B cell (primary cell): ENCODE data around the gene MOXD1. TPM values are rescaled to one million over a fixed set of nuclear protein-coding genes. Genes with fewer than 3 reads are reported as not detected.

Experiments used
- ATAC-seq: fragments of 200-7000 bp; cut with Tn5 transposase; one replicate; pipeline ENCODE4 v1.10.0; 2021; ENCODE audit warnings: low read depth, mild to moderate bottlenecking, moderate number of reproducible peaks, moderate library complexity
- CTCF ChIA-PET: fragments of 350-600 bp; sonication (Branson Sonifier 250); formaldehyde crosslinking; loops from one replicate; lab custom pipeline; 2021; ENCODE audit warnings: antibody characterized with exemption, inconsistent platforms; lab: Charles Lee
- POLR2A ChIA-PET: fragments of 350-600 bp; sonication (Branson Sonifier 250); formaldehyde crosslinking; loops from one replicate; lab custom pipeline; 2021; ENCODE audit warnings: antibody characterized with exemption; lab: Charles Lee
- DNase-seq: peaks from one replicate; pipeline ENCODE4 v3.0.0; 2013
- H2AFZ ChIP-seq: 2 replicates; pipeline ENCODE4 v1.6.1; 2012; ENCODE audit warnings: mild to moderate bottlenecking, low read depth, low read length; ENCODE audit not compliant: insufficient read depth, poor library complexity, severe bottlenecking
- H3K27ac ChIP-seq, 2 donors: 1 replicate in 1 of 2; 2 replicates in 1 of 2; pipeline ENCODE4 v1.5.1; 2012 to 2013; ENCODE audit warnings: low read length in 2 of 2, mild to moderate bottlenecking in 2 of 2, moderate library complexity in 1 of 2
- H3K27me3 ChIP-seq, 4 experiments: fragments of 200-600 bp in 1 of 4; sonication (generic) in 1 of 4; replicated peaks in 1 of 4; 1 replicate in 2 of 4; 2 replicates in 2 of 4; pipeline versions ENCODE4 v1.6.1 to v1.7.0; 2013 to 2016; ENCODE audit warnings: low read length in 3 of 4, mild to moderate bottlenecking in 2 of 4, mixed read lengths in 1 of 4, moderate library complexity in 1 of 4; ENCODE audit not compliant: insufficient read depth in 4 of 4, control insufficient read depth in 3 of 4; ENCODE audit errors: control extremely low read depth in 1 of 4
- H3K36me3 ChIP-seq, 2 experiments: replicated peaks in 1 of 2; 1 replicate in 1 of 2; 2 replicates in 1 of 2; pipeline versions ENCODE4 v1.6.1 to v1.7.1; 2013; ENCODE audit warnings: low read length in 1 of 2; ENCODE audit not compliant: insufficient read depth in 2 of 2, control insufficient read depth in 1 of 2; ENCODE audit errors: control extremely low read depth in 1 of 2, extremely low read depth in 1 of 2
- H3K4me1 ChIP-seq, 2 donors: fragments of 200-600 bp in 1 of 2; sonication (generic) in 1 of 2; 1 replicate in 1 of 2; 2 replicates in 1 of 2; pipeline versions ENCODE4 v1.5.1 to v1.6.1; 2013 to 2017; ENCODE audit warnings: low read length in 2 of 2; ENCODE audit not compliant: control insufficient read depth in 2 of 2, insufficient read depth in 2 of 2
- H3K4me2 ChIP-seq: replicated peaks from 2 replicates; pipeline ENCODE3; 2012; ENCODE audit warnings: mild to moderate bottlenecking, low read depth, low read length; ENCODE audit not compliant: poor library complexity, severe bottlenecking
- H3K4me3 ChIP-seq, 5 experiments: fragments of 200-600 bp in 1 of 5; sonication (generic) in 1 of 5; 1 replicate in 3 of 5; 2 replicates in 2 of 5; pipeline versions ENCODE4 v1.5.1 to v1.7.0; 2011 to 2016; ENCODE audit warnings: low read length in 4 of 5, mild to moderate bottlenecking in 4 of 5, low read depth in 2 of 5, control low read depth in 1 of 5, moderate library complexity in 1 of 5; ENCODE audit not compliant: insufficient read depth in 1 of 5; ENCODE audit errors: control extremely low read depth in 1 of 5, extremely low read depth in 1 of 5
- H3K79me2 ChIP-seq: fragments of 200-600 bp; sonication (generic); one replicate; pipeline ENCODE4 v1.6.0; 2016; ENCODE audit warnings: low read length; ENCODE audit not compliant: control insufficient read depth, insufficient read depth
- H3K9ac ChIP-seq: fragments of 200-600 bp; sonication (generic); 2 replicates; pipeline ENCODE4 v1.6.1; 2017; ENCODE audit warnings: mild to moderate bottlenecking, low read length, moderate library complexity
- H3K9me3 ChIP-seq, 3 donors: one replicate each; pipeline versions ENCODE4 v1.6.1 to v1.7.1; 2013; ENCODE audit warnings: low read length in 2 of 3; ENCODE audit not compliant: control insufficient read depth in 2 of 3, insufficient read depth in 1 of 3; ENCODE audit errors: control extremely low read depth in 1 of 3
- H4K20me1 ChIP-seq: 2 replicates; pipeline ENCODE4 v1.6.0; 2012; ENCODE audit warnings: mild to moderate bottlenecking, low read length; ENCODE audit not compliant: insufficient read depth, control insufficient read depth, poor library complexity, severe bottlenecking
- H3K27ac Mint-ChIP-seq: one replicate; pipeline ENCODE4 v1.8.0; 2021; ENCODE audit warnings: mixed read lengths
- H3K27me3 Mint-ChIP-seq: one replicate; pipeline ENCODE4 v1.8.0; 2021; ENCODE audit warnings: mixed read lengths
- H3K4me1 Mint-ChIP-seq: one replicate; pipeline ENCODE4 v1.8.0; 2021; ENCODE audit warnings: mixed read lengths
- H3K4me3 Mint-ChIP-seq: one replicate; pipeline ENCODE4 v1.8.0; 2021; ENCODE audit warnings: mixed read lengths
- H3K9me3 Mint-ChIP-seq: one replicate; pipeline ENCODE4 v1.8.0; 2022; ENCODE audit warnings: mixed read lengths; ENCODE audit not compliant: insufficient read depth
- CTCF ChIP-seq: fragments of 200-600 bp; IDR thresholded peaks from one replicate; pipeline ENCODE4 v1.8.0; 2022; ENCODE audit warnings: antibody characterized with exemption, mild to moderate bottlenecking
- EZH2 ChIP-seq: IDR thresholded peaks from 2 replicates; pipeline ENCODE4 v1.6.1; 2012; ENCODE audit warnings: borderline replicate concordance, low read depth, mild to moderate bottlenecking, moderate library complexity, low read length; ENCODE audit not compliant: insufficient read depth, poor library complexity, severe bottlenecking
- WGBS: methylation state at CpG from one replicate; pipeline ENCODE4 v1.1.5; 2013; ENCODE audit warnings: missing lambda C conversion rate; ENCODE audit not compliant: insufficient coverage; 5-methylcytosine and 5-hydroxymethylcytosine counted together
- intact Hi-C: fragments of 100-400 bp; cut with micrococcal nuclease; formaldehyde crosslinking; loops from one replicate; pipeline ENCODE4 v1.10.0; 2022
- polyA plus RNA-seq: library from polyadenylated mRNA; depleted of rRNA; stranded (reverse); fragments of >200 nt; gene quantifications from 2 replicates; pipeline ENCODE4 v1.2.3, GENCODE V29; 2012
- total RNA-seq, 2 donors: library from RNA; stranded (reverse); fragments of 120-200 nt in 1 of 2; gene quantifications; 1 replicate in 1 of 2; 2 replicates in 1 of 2; pipeline versions ENCODE4 v1.2.3 to v1.2.4, GENCODE V29; 2013 to 2022

The MOXD1 gene
- total and polyA plus RNA-seq, 2 donors (not counting 1 experiment from before 2014, with no cell fraction given): 1.5 to 7.0 TPM

- H2AFZ ChIP-seq: peak overlapping the region; percentile 6
- ChIA-PET CTCF (interaction anchor here (2.2 to 10.5 kb wide), 4 partner anchors 8 to 110 kb away, joined by 6 to 215 read pairs (median 97); no protein-coding TSS in a partner anchor), POLR2A (interaction anchor here (1.1 kb wide), 1 partner anchor 11 kb away, joined by 4 read pairs; no protein-coding TSS in a partner anchor)
- H3K9ac ChIP-seq: no peak overlapping the region
- no peak overlapping the region for H3K4me3 ChIP-seq
- no peak overlapping the region for H3K4me3 Mint-ChIP-seq
- peaks cover 3 to 10% (median 10%) of the 10 kb centered on the region in 3 donors for H3K9me3 ChIP-seq
- no peaks in the 10 kb centered on the region for H3K36me3 ChIP-seq
- peak overlapping the region; percentile 4 for H3K4me2 ChIP-seq
- ATAC-seq (no peak), DNase-seq (no peak)
- no peaks in the 10 kb centered on the region for H3K27me3 ChIP-seq
- peaks cover 27% of the 10 kb centered on the region for H3K4me1 Mint-ChIP-seq
- intact Hi-C loops: no loop called here
- H3K9me3 Mint-ChIP-seq: peaks cover 3% of the 10 kb centered on the region
- no peak for TF ChIP-seq CTCF
- TF ChIP-seq EZH2: no peak
- H4K20me1 ChIP-seq: no peaks in the 10 kb centered on the region
- H3K4me1 ChIP-seq: peaks cover 5 to 27% of the 10 kb centered on the region in 2 donors
- no peaks in the 10 kb centered on the region for H3K79me2 ChIP-seq
- no peak overlapping the region for H3K27ac Mint-ChIP-seq
- H3K27ac ChIP-seq: peak overlapping the region in 1 of 2 donors; percentile 10
- 80% methylated on average over 2 of the region's 4 CpGs for WGBS
- no peaks in the 10 kb centered on the region for H3K27me3 Mint-ChIP-seq
Measured at GRCh38 chr6:132390017-132390416, 11.3 kb downstream of the MOXD1 start.

DNA sequence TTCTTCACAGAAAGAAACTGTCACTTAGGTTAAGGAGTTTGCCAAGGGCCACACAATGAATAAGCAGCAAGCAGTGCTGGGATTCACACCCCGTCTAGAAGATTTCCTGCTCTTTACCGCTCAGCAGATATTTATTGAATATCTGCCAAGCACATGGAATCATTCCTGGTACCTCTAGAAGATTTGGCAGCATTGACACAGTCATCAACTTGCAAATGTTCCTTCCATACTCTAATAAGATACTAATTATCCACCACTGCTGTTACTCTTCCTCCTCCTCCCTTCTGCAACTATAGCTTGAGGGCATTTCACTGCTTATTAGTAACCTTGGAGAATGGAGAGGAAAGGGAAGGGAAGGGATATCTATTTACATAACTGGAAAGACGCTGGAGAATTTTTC lies 13.0 kb downstream of the MOXD1 start:
- POLR2A ChIA-PET: no interaction called here

More for the DNA sequence above, 13.0 kb downstream of the MOXD1 start:
- Mint-ChIP-seq H3K27ac (no peak overlapping the region), H3K9me3 (no peaks in the 10 kb centered on the region), H3K4me1 (peaks cover 27% of the 10 kb centered on the region), H3K4me3 (no peak overlapping the region), H3K27me3 (no peaks in the 10 kb centered on the region)
- Histone ChIP-seq H3K9me3 (peaks cover 0 to under 1% (median 0%) of the 10 kb centered on the region in 3 donors), H3K27me3 (no peaks in the 10 kb centered on the region), H3K36me3 (no peaks in the 10 kb centered on the region), H2AFZ (no peak overlapping the region), H3K79me2 (no peaks in the 10 kb centered on the region), H4K20me1 (no peaks in the 10 kb centered on the region), H3K4me2 (no peak overlapping the region), H3K9ac (no peak overlapping the region), H3K27ac (no peak overlapping the region), H3K4me3 (no peak overlapping the region), H3K4me1 (peaks cover 5 to 27% of the 10 kb centered on the region in 2 donors)
- CTCF ChIA-PET: interaction anchor here (1.7 to 10.5 kb wide), 4 partner anchors 9 to 108 kb away, joined by 8 to 215 read pairs (median 97); no protein-coding TSS in a partner anchor
- ATAC-seq (no peak), DNase-seq (no peak)
- intact Hi-C loops: no loop called here
- TF ChIP-seq EZH2 (no peak), CTCF (no peak)
- WGBS: 72% methylated on average over 2 of the region's 3 CpGs
